ENCODE measurements around the gene FSIP1. TPM values are rescaled to one million over a fixed set of nuclear protein-coding genes. Genes with fewer than 3 reads are reported as not detected.

FSIP1 gene
- total and polyA plus RNA-seq, 4 donors: 3.6 to 7.3 (median 5.1) TPM

- H3K27me3 ChIP-seq (ENCODE audit: control insufficient read depth, insufficient read depth, low read length): no peaks in the 10 kb centered on the region
- H3K4me3 ChIP-seq (ENCODE audit: low read depth, low read length): no peak overlapping the region
- DNase-seq (ENCODE audit: low read depth in 4 of 6, low spot score in 6 of 6): peak in 1 of 6 donors; percentile 16
- H3K36me3 ChIP-seq (ENCODE audit: control insufficient read depth, insufficient read depth, low read length): no peaks in the 10 kb centered on the region
- H3K4me1 ChIP-seq (ENCODE audit: control insufficient read depth, insufficient read depth, low read length): peaks cover 5% of the 10 kb centered on the region
- H3K9me3 ChIP-seq (ENCODE audit: control insufficient read depth, insufficient read depth, low read length): no peaks in the 10 kb centered on the region
- H3K27ac ChIP-seq (ENCODE audit: low read depth, low read length): no peak overlapping the region
- 91% methylated on average over 3 of the region's 3 CpGs for WGBS (ENCODE audit: insufficient coverage)
Observed at GRCh38 chr15:39627451-39628143, 155.0 kb downstream of the FSIP1 start.

- Histone ChIP-seq H3K27me3 (ENCODE audit: control insufficient read depth, insufficient read depth, low read length) (no peaks in the 10 kb centered on the region), H3K4me3 (ENCODE audit: low read depth, low read length) (no peak overlapping the region), H3K4me1 (ENCODE audit: control insufficient read depth, insufficient read depth, low read length) (peaks cover 5% of the 10 kb centered on the region), H3K36me3 (ENCODE audit: control insufficient read depth, insufficient read depth, low read length) (no peaks in the 10 kb centered on the region), H3K9me3 (ENCODE audit: control insufficient read depth, insufficient read depth, low read length) (no peaks in the 10 kb centered on the region), H3K27ac (ENCODE audit: low read depth, low read length) (no peak overlapping the region)
- no peak for DNase-seq (ENCODE audit: low read depth in 4 of 6, low spot score in 6 of 6)
Observed at GRCh38 chr15:39625856-39626255, 156.8 kb downstream of the FSIP1 start.

DNA sequence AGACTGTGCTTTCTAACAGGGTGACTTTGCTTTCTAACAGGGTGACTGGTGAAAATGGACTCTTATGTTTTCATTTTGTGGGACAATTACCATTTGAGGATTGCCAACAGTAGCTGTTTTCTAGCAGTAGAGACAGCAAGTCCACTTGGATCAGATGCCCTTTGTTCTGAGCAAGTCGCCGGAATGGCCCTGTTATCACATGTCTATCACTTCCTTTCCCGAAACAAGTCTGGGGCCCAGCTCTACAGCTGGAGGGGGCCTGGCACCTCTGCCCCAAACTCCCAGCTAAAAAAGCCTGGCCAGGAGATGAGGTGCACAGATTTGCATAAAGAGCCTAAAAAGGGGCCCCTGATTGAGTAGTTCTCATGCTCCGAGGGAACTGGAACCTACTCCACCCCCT, 157.2 kb downstream of the FSIP1 start:
- H3K4me3 ChIP-seq (ENCODE audit: low read depth, low read length): no peak overlapping the region
- DNase-seq (ENCODE audit: low read depth in 4 of 6, low spot score in 6 of 6): no peak
- H3K9me3 ChIP-seq (ENCODE audit: control insufficient read depth, insufficient read depth, low read length): no peaks in the 10 kb centered on the region
- 92% methylated on average over 3 of the region's 4 CpGs for WGBS (ENCODE audit: insufficient coverage)
- no peak overlapping the region for H3K27ac ChIP-seq (ENCODE audit: low read depth, low read length)
- peaks cover 5% of the 10 kb centered on the region for H3K4me1 ChIP-seq (ENCODE audit: control insufficient read depth, insufficient read depth, low read length)
- no peaks in the 10 kb centered on the region for H3K36me3 ChIP-seq (ENCODE audit: control insufficient read depth, insufficient read depth, low read length)
- no peaks in the 10 kb centered on the region for H3K27me3 ChIP-seq (ENCODE audit: control insufficient read depth, insufficient read depth, low read length)

DNA sequence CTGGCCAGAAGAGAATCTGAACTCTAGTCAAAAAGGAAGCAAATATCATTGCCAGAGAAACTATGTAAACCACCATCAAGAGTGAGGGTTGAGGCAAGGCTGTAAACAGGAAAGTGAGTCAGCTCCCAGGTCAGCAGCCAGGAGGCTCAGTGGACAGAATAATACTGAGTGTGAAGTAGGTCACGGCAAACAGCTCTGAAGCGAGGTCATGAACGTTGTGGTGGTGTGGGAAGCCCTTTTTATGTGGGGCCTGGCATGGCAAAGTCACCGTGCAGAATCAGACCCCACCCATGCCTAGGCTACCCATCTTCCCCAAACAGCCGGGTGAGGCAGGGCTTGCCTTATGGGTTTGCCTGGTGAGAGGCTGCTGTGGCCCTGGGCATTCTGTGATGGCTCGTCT, 157.8 kb downstream of the FSIP1 start:
- no peak overlapping the region for H3K4me3 ChIP-seq (ENCODE audit: low read depth, low read length)
- H3K36me3 ChIP-seq (ENCODE audit: control insufficient read depth, insufficient read depth, low read length): no peaks in the 10 kb centered on the region
- no peaks in the 10 kb centered on the region for H3K27me3 ChIP-seq (ENCODE audit: control insufficient read depth, insufficient read depth, low read length)
- WGBS (ENCODE audit: insufficient coverage): 94% methylated on average over 5 of the region's 6 CpGs
- H3K9me3 ChIP-seq (ENCODE audit: control insufficient read depth, insufficient read depth, low read length): no peaks in the 10 kb centered on the region
- peaks cover 5% of the 10 kb centered on the region for H3K4me1 ChIP-seq (ENCODE audit: control insufficient read depth, insufficient read depth, low read length)
- no peak for DNase-seq (ENCODE audit: low read depth in 4 of 6, low spot score in 6 of 6)
- no peak overlapping the region for H3K27ac ChIP-seq (ENCODE audit: low read depth, low read length)

GRCh38 chr15:39623529-39623931, 159.1 kb downstream of the FSIP1 start:
- Histone ChIP-seq H3K4me1 (ENCODE audit: control insufficient read depth, insufficient read depth, low read length) (no peaks in the 10 kb centered on the region), H3K27me3 (ENCODE audit: control insufficient read depth, insufficient read depth, low read length) (no peaks in the 10 kb centered on the region), H3K27ac (ENCODE audit: low read depth, low read length) (no peak overlapping the region), H3K9me3 (ENCODE audit: control insufficient read depth, insufficient read depth, low read length) (no peaks in the 10 kb centered on the region), H3K36me3 (ENCODE audit: control insufficient read depth, insufficient read depth, low read length) (no peaks in the 10 kb centered on the region), H3K4me3 (ENCODE audit: low read depth, low read length) (no peak overlapping the region)
- no peak for DNase-seq (ENCODE audit: low read depth in 4 of 6, low spot score in 6 of 6)
- WGBS (ENCODE audit: insufficient coverage): 78% methylated on average over 1 of the region's 4 CpGs

- Histone ChIP-seq H3K27ac (ENCODE audit: low read depth, low read length) (no peak overlapping the region), H3K27me3 (ENCODE audit: control insufficient read depth, insufficient read depth, low read length) (no peaks in the 10 kb centered on the region), H3K4me3 (ENCODE audit: low read depth, low read length) (no peak overlapping the region), H3K36me3 (ENCODE audit: control insufficient read depth, insufficient read depth, low read length) (no peaks in the 10 kb centered on the region), H3K4me1 (ENCODE audit: control insufficient read depth, insufficient read depth, low read length) (no peaks in the 10 kb centered on the region), H3K9me3 (ENCODE audit: control insufficient read depth, insufficient read depth, low read length) (no peaks in the 10 kb centered on the region)
- no peak for DNase-seq (ENCODE audit: low read depth in 4 of 6, low spot score in 6 of 6)
- 91% methylated on average over 2 of the region's 6 CpGs for WGBS (ENCODE audit: insufficient coverage)
Observed at GRCh38 chr15:39622660-39623516, 159.8 kb downstream of the FSIP1 start.

GRCh38 chr15:39621976-39622375, 160.7 kb downstream of the FSIP1 start:
- Histone ChIP-seq H3K4me3 (ENCODE audit: low read depth, low read length) (no peak overlapping the region), H3K4me1 (ENCODE audit: control insufficient read depth, insufficient read depth, low read length) (no peaks in the 10 kb centered on the region), H3K36me3 (ENCODE audit: control insufficient read depth, insufficient read depth, low read length) (no peaks in the 10 kb centered on the region), H3K27me3 (ENCODE audit: control insufficient read depth, insufficient read depth, low read length) (no peaks in the 10 kb centered on the region), H3K27ac (ENCODE audit: low read depth, low read length) (no peak overlapping the region), H3K9me3 (ENCODE audit: control insufficient read depth, insufficient read depth, low read length) (no peaks in the 10 kb centered on the region)
- peak in 2 of 6 donors; percentile 30 to 49 for DNase-seq (ENCODE audit: low read depth in 4 of 6, low spot score in 6 of 6)
- 59% methylated on average over 1 of the region's 1 CpG for WGBS (ENCODE audit: insufficient coverage)

- DNase-seq (ENCODE audit: low read depth in 4 of 6, low spot score in 6 of 6): no peak
- H3K4me1 ChIP-seq (ENCODE audit: control insufficient read depth, insufficient read depth, low read length): no peaks in the 10 kb centered on the region
- no peaks in the 10 kb centered on the region for H3K27me3 ChIP-seq (ENCODE audit: control insufficient read depth, insufficient read depth, low read length)
- no peaks in the 10 kb centered on the region for H3K36me3 ChIP-seq (ENCODE audit: control insufficient read depth, insufficient read depth, low read length)
- WGBS (ENCODE audit: insufficient coverage): 100% methylated on average over 1 of the region's 1 CpG
- H3K27ac ChIP-seq (ENCODE audit: low read depth, low read length): no peak overlapping the region
- H3K9me3 ChIP-seq (ENCODE audit: control insufficient read depth, insufficient read depth, low read length): no peaks in the 10 kb centered on the region
- H3K4me3 ChIP-seq (ENCODE audit: low read depth, low read length): no peak overlapping the region
Observed at GRCh38 chr15:39621210-39621609, 161.4 kb downstream of the FSIP1 start.

DNA sequence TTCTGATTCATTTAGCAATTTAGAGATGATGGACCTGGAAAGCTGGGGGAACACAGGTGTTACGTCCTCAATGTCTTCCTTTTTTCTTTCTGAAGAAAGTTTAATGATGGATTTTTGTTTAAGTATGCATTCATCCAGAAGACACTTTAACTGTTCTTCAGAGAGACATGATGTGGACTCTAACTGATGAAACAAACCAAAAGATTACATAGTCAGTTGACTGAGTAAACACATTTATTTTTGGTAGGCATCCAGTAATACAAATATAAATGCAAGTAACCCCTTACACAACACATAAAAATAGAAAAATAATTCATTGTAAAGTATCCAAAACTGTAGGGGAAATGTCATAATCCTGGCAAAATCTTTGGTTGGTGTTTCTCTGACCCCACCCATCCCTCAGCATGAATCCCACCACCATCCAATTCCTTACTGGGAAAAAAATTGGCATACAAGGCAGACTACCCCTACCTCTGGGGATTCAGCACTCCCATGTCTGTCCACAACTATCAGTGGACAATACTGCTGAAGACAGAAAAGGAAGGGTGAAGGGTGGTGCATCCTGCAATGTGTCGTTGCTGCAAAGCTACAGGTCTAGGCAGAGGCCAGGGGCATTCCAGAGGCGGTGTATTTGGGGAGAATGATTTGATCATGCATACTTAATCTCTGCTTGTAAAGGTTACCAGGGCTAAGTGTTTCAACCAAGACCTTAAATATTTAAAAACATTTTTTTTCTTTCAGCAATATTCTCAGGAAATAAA, 164.4 kb downstream of the FSIP1 start:
- H3K27me3 ChIP-seq (ENCODE audit: control insufficient read depth, insufficient read depth, low read length): no peaks in the 10 kb centered on the region
- DNase-seq (ENCODE audit: low read depth in 4 of 6, low spot score in 6 of 6): no peak
- H3K4me1 ChIP-seq (ENCODE audit: control insufficient read depth, insufficient read depth, low read length): no peaks in the 10 kb centered on the region
- H3K36me3 ChIP-seq (ENCODE audit: control insufficient read depth, insufficient read depth, low read length): no peaks in the 10 kb centered on the region
- H3K4me3 ChIP-seq (ENCODE audit: low read depth, low read length): no peak overlapping the region
- H3K27ac ChIP-seq (ENCODE audit: low read depth, low read length): no peak overlapping the region
- WGBS (ENCODE audit: insufficient coverage): 79% methylated on average over 2 of the region's 3 CpGs
- H3K9me3 ChIP-seq (ENCODE audit: control insufficient read depth, insufficient read depth, low read length): peaks cover 5% of the 10 kb centered on the region

Measured in spinal cord (tissue), 10 donors.